ENCODE measurements around the gene JPH4.

The JPH4 gene

GRCh38 chr14:23618415-23618988 is 39.9 kb upstream of the JPH4 start:
- H4K20me1 ChIP-seq (ENCODE audit: insufficient read depth, low read length) = no peaks in the 10 kb centered on the region
- no peak overlapping the region for H3K4me3 ChIP-seq (ENCODE audit: low read depth, low read length, poor library complexity, severe bottlenecking)
- no peaks in the 10 kb centered on the region for H3F3A ChIP-seq (ENCODE audit: insufficient read depth, low read length)
- no peak for TF ChIP-seq CTCF (IDR thresholded peaks at IDR 0.05; ENCODE audit: low read length)
- TF ChIP-seq EZH2 (IDR thresholded peaks at IDR 0.05; ENCODE audit: borderline replicate concordance, low read length) = no peak
- no peaks in the 10 kb centered on the region for H3K9me3 ChIP-seq (ENCODE audit: low read length)
- no peaks in the 10 kb centered on the region for H3K4me1 ChIP-seq (ENCODE audit: insufficient read depth, low read length, severe bottlenecking)
- H3K27ac ChIP-seq (ENCODE audit: low read depth, low read length, poor library complexity, severe bottlenecking) = no peak overlapping the region
- H3K27me3 ChIP-seq (ENCODE audit: insufficient read depth, low read length) = no peaks in the 10 kb centered on the region
- H3K79me2 ChIP-seq (ENCODE audit: insufficient read depth, low read length) = no peaks in the 10 kb centered on the region
- H2AFZ ChIP-seq (ENCODE audit: low read length) = no peak overlapping the region
- no peaks in the 10 kb centered on the region for H3K36me3 ChIP-seq (ENCODE audit: insufficient read depth, low read length)
- no peak overlapping the region for H3K4me2 ChIP-seq (ENCODE audit: low read length)
- H3K9ac ChIP-seq (ENCODE audit: low read length) = no peak overlapping the region
- no peaks in the 10 kb centered on the region for H3K9me2 ChIP-seq (ENCODE audit: low read depth, low read length)

GRCh38 chr14:23617539-23617938 is 38.9 kb upstream of the JPH4 start:
- H4K20me1 ChIP-seq (ENCODE audit: insufficient read depth, low read length) = no peaks in the 10 kb centered on the region
- no peaks in the 10 kb centered on the region for H3F3A ChIP-seq (ENCODE audit: insufficient read depth, low read length)
- TF ChIP-seq EZH2 (IDR thresholded peaks at IDR 0.05; ENCODE audit: borderline replicate concordance, low read length) (no peak), CTCF (IDR thresholded peaks at IDR 0.05; ENCODE audit: low read length) (no peak)
- H3K9me2 ChIP-seq (ENCODE audit: low read depth, low read length) = no peaks in the 10 kb centered on the region
- no peak overlapping the region for H3K4me3 ChIP-seq (ENCODE audit: low read depth, low read length, poor library complexity, severe bottlenecking)
- H3K79me2 ChIP-seq (ENCODE audit: insufficient read depth, low read length) = no peaks in the 10 kb centered on the region
- H2AFZ ChIP-seq (ENCODE audit: low read length) = no peak overlapping the region
- no peaks in the 10 kb centered on the region for H3K27me3 ChIP-seq (ENCODE audit: insufficient read depth, low read length)
- H3K36me3 ChIP-seq (ENCODE audit: insufficient read depth, low read length) = no peaks in the 10 kb centered on the region
- no peaks in the 10 kb centered on the region for H3K4me1 ChIP-seq (ENCODE audit: insufficient read depth, low read length, severe bottlenecking)
- H3K27ac ChIP-seq (ENCODE audit: low read depth, low read length, poor library complexity, severe bottlenecking) = no peak overlapping the region
- no peak overlapping the region for H3K4me2 ChIP-seq (ENCODE audit: low read length)
- H3K9ac ChIP-seq (ENCODE audit: low read length) = no peak overlapping the region
- no peaks in the 10 kb centered on the region for H3K9me3 ChIP-seq (ENCODE audit: low read length)

GRCh38 chr14:23615856-23616255 is 37.3 kb upstream of the JPH4 start:
- no peaks in the 10 kb centered on the region for H3K4me1 ChIP-seq (ENCODE audit: insufficient read depth, low read length, severe bottlenecking)
- H3K9me2 ChIP-seq (ENCODE audit: low read depth, low read length) = no peaks in the 10 kb centered on the region
- no peak overlapping the region for H3K4me2 ChIP-seq (ENCODE audit: low read length)
- H3K36me3 ChIP-seq (ENCODE audit: insufficient read depth, low read length) = no peaks in the 10 kb centered on the region
- no peak overlapping the region for H3K27ac ChIP-seq (ENCODE audit: low read depth, low read length, poor library complexity, severe bottlenecking)
- H3K79me2 ChIP-seq (ENCODE audit: insufficient read depth, low read length) = no peaks in the 10 kb centered on the region
- TF ChIP-seq CTCF (IDR thresholded peaks at IDR 0.05; ENCODE audit: low read length) (no peak), EZH2 (IDR thresholded peaks at IDR 0.05; ENCODE audit: borderline replicate concordance, low read length) (no peak)
- H4K20me1 ChIP-seq (ENCODE audit: insufficient read depth, low read length) = no peaks in the 10 kb centered on the region
- no peaks in the 10 kb centered on the region for H3K9me3 ChIP-seq (ENCODE audit: low read length)
- no peak overlapping the region for H2AFZ ChIP-seq (ENCODE audit: low read length)
- H3K9ac ChIP-seq (ENCODE audit: low read length) = no peak overlapping the region
- no peak overlapping the region for H3K4me3 ChIP-seq (ENCODE audit: low read depth, low read length, poor library complexity, severe bottlenecking)
- no peaks in the 10 kb centered on the region for H3K27me3 ChIP-seq (ENCODE audit: insufficient read depth, low read length)
- H3F3A ChIP-seq (ENCODE audit: insufficient read depth, low read length) = no peaks in the 10 kb centered on the region
